AG04449 (cell line): ENCODE results near the gene MTMR1.

Experiments used
- CTCF ChIA-PET: fragments of 350-600 bp; formaldehyde crosslinking; extraction: SDS; loops from one replicate; lab custom pipeline; 2021; ENCODE audit warnings: antibody characterized with exemption; lab: Yijun Ruan, JAX
- POLR2A ChIA-PET: fragments of 400-600, 350-600 bp; formaldehyde crosslinking; extraction: SDS; loops from one replicate; lab custom pipeline; 2020; ENCODE audit warnings: antibody characterized with exemption, inconsistent platforms; lab: Yijun Ruan, JAX
- DNase-seq: peaks from one replicate; pipeline ENCODE4 v3.0.0-alpha.2; 2010; ENCODE audit warnings: low read depth, low spot score
- H3K4me3 ChIP-seq: 2 replicates; pipeline ENCODE4 v1.5.1; 2011; ENCODE audit warnings: low read depth, mild to moderate bottlenecking, control low read depth, low read length
- CTCF ChIP-seq: IDR thresholded peaks from one replicate; pipeline ENCODE4 v1.5.1; 2011; ENCODE audit warnings: mild to moderate bottlenecking, moderate library complexity, low read length, control low read depth, inconsistent platforms; ENCODE audit not compliant: insufficient read depth; ENCODE audit errors: missing control alignments

The MTMR1 gene

GRCh38 chrX:150768580-150769190 is 75.5 kb downstream of the MTMR1 start:
- ChIA-PET POLR2A (no interaction called here), CTCF (interaction anchor here (12.7 kb wide), 1 partner anchor 313 kb away, joined by 208 read pairs; no protein-coding TSS in a partner anchor)
- DNase-seq, result no peak

DNA sequence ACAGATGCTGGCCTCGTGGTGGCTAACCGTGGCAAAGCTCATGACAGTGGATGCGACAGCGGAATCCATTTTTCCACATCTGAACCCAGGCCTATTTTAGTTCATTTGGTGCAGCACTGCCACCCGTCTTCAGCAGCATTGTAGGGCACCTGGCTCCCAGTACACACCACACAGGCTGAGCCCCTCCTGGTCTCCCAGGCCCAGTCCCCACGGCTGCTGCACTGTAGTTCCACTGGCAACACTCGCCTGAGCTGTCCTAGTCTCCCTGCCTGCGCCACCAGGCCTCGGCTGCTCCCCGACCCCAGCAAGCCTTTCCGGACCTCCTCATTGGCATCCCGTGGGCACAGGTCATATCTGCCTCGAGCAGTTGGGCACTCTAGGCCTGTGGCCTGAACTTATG is 76.2 kb downstream of the MTMR1 start:
- TF ChIP-seq CTCF, result no peak
- no peak overlapping the region for H3K4me3 ChIP-seq
- DNase-seq, result no peak
- ChIA-PET POLR2A (no interaction called here), CTCF (interaction anchor here (12.7 kb wide), 1 partner anchor 312 kb away, joined by 208 read pairs; no protein-coding TSS in a partner anchor)

More at GRCh38 chrX:150768580-150769190, 75.5 kb downstream of the MTMR1 start:
- no peak overlapping the region for H3K4me3 ChIP-seq
- no peak for TF ChIP-seq CTCF

GRCh38 chrX:150770623-150771022 is 77.4 kb downstream of the MTMR1 start:
- no peak for TF ChIP-seq CTCF
- no peak overlapping the region for H3K4me3 ChIP-seq
- DNase-seq, result no peak
- ChIA-PET CTCF (interaction anchor here (1.9 to 12.7 kb wide), 3 partner anchors 39 to 311 kb away, joined by 6 to 208 read pairs (median 11); no protein-coding TSS in a partner anchor), POLR2A (no interaction called here)

DNA sequence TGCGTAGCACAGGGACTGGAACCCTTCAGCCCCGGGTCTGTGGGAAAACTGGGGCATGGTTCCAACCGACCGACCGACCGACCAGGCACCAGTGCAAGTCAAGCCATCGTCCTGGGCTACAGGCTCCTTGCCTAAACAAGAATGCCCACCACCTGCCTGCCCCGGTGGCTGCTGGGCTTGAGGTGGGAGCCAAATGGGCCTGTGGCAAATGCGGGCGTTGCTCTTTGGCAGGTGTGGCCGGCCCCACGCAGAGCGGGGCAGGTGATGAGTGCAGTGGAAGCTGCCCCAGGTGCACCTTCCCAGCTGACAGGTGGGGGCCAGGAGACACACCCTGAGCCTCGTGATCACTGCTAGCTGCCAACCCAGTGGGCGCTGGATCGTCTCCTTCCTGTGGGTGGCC is 77.9 kb downstream of the MTMR1 start:
- ChIA-PET POLR2A (no interaction called here), CTCF (interaction anchor here (0.8 to 12.7 kb wide), 9 partner anchors 13 to 310 kb away, joined by 3 to 208 read pairs (median 6); no protein-coding TSS in a partner anchor)
- no peak for TF ChIP-seq CTCF
- no peak for DNase-seq
- no peak overlapping the region for H3K4me3 ChIP-seq

GRCh38 chrX:150772150-150772970 is 79.2 kb downstream of the MTMR1 start:
- ChIA-PET CTCF (interaction anchor here (0.6 to 12.7 kb wide), 25 partner anchors 8 to 309 kb away, joined by 3 to 208 read pairs (median 5); partner anchors contain the start of gene HMGB3), POLR2A (no interaction called here)
- no peak for DNase-seq
- no peak overlapping the region for H3K4me3 ChIP-seq
- peak; percentile 89 for TF ChIP-seq CTCF

DNA sequence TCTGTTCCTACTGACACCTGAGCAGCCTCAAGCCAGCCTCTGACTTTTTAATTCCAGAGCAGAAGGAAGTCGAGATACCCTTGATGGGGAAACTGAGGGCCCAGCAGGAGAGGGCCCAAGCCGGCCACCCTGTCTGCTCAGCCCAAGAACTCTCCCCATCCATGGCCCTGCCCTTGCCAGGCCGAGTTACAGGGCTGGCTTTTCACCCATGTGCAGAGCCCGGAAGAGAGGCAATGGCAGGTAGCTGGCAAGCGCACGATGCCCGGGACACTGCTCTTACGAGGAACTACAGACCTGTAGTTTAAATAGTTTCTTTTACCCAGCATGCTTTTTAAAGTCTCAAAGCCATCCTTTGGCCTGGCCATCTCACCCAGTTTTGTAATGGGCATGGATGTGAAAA is 79.9 kb downstream of the MTMR1 start:
- H3K4me3 ChIP-seq, result no peak overlapping the region
- CTCF ChIA-PET, result interaction anchor here (1.3 to 12.7 kb wide), 8 partner anchors 8 to 308 kb away, joined by 5 to 208 read pairs (median 8); no protein-coding TSS in a partner anchor
- no peak for DNase-seq
- no peak for TF ChIP-seq CTCF
- POLR2A ChIA-PET, result no interaction called here
